Stomach (tissue), 9 donors: ENCODE data around the gene FAM131A. TPM values are rescaled to one million over a fixed set of nuclear protein-coding genes. Genes with fewer than 3 reads are reported as not detected.
A peak's percentile ranks its signal among the peaks of the same experiment; 100 is the strongest.

Experiments
- DNase-seq, 2 donors: peaks; one replicate each; pipeline versions ENCODE4 v3.0.0 to v3.0.0-alpha.2; 2013 to 2019
- H3K27ac ChIP-seq, 5 donors: fragments of 200-600 bp in 4 of 5; sonication (generic) in 4 of 5; one replicate each; pipeline ENCODE4 v1.5.1; 2013 to 2019; ENCODE audit warnings: mild to moderate bottlenecking in 1 of 5, moderate library complexity in 1 of 5
- H3K27me3 ChIP-seq, 3 donors: fragments of 200-600 bp; sonication (generic); one replicate each; pipeline ENCODE4 v1.5.1; 2017 to 2019; ENCODE audit warnings: mixed run types in 1 of 3
- H3K36me3 ChIP-seq, 4 donors: fragments of 200-600 bp; sonication (generic); 1 replicate in 3 of 4; 2 replicates in 1 of 4; pipeline ENCODE4 v1.5.1; 2016 to 2019
- H3K4me1 ChIP-seq, 4 donors: fragments of 200-600 bp; sonication (generic); one replicate each; pipeline ENCODE4 v1.5.1; 2016 to 2019
- H3K4me3 ChIP-seq, 4 donors: fragments of 200-600 bp; sonication (generic) in 3 of 4; one replicate each; pipeline ENCODE4 v1.5.1; 2016 to 2019; ENCODE audit warnings: mild to moderate bottlenecking in 1 of 4
- H3K9me3 ChIP-seq, 4 donors: fragments of 200-600 bp; sonication (generic); one replicate each; pipeline ENCODE4 v1.5.1; 2016 to 2019
- EP300 ChIP-seq: sonication (generic); formaldehyde crosslinking; IDR thresholded peaks from one replicate; pipeline ENCODE4 v1.6.1; 2017; ENCODE audit warnings: antibody characterized with exemption
- POLR2A ChIP-seq, 4 donors: fragments of 450-650 bp; IDR thresholded peaks; one replicate each; pipeline ENCODE4 v1.6.1; 2016; ENCODE audit warnings: antibody characterized with exemption in 4 of 4, control low read depth in 2 of 4, mild to moderate bottlenecking in 1 of 4, moderate library complexity in 1 of 4
- POLR2AphosphoS5 ChIP-seq, 3 donors: sonication (generic); formaldehyde crosslinking; IDR thresholded peaks; one replicate each; pipeline ENCODE4 v1.6.1; 2016; ENCODE audit warnings: antibody characterized with exemption in 3 of 3
- WGBS, 5 donors: extraction: QIAGEN DNeasy Blood & Tissue Kit in 3 of 5; methylation state at CpG; one replicate each; pipeline versions ENCODE4 v1.1.5 to v1.1.7; 2013 to 2018; 5-methylcytosine and 5-hydroxymethylcytosine counted together
- intact Hi-C: fragments of 100-400 bp; cut with DNase I; formaldehyde crosslinking; loops from one replicate; pipeline ENCODE4 v1.15.1; 2023; ENCODE audit warnings: low total_unique reads
- polyA plus RNA-seq, 3 donors: library from polyadenylated mRNA; stranded (reverse); fragments of 200-250 nt; gene quantifications; one replicate each; pipeline ENCODE4 v1.2.3, GENCODE V29; 2013
- total RNA-seq, 5 donors: library from RNA; depleted of rRNA; stranded (reverse); fragments of >200 nt; gene quantifications; one replicate each; pipeline versions ENCODE4 v1.1.0 to v1.2.3, GENCODE V29; 2014 to 2016
- TF ChIP-seq, protein P1 (sequence below), 7 experiments: fragments of 450-650 bp in 4 of 7; fragments of 200-600 bp in 3 of 7; sonication (generic) in 3 of 7; IDR thresholded peaks; one replicate each; pipeline ENCODE4 v1.5.1; 2016 to 2019; ENCODE audit warnings: antibody characterized with exemption in 7 of 7, control low read depth in 2 of 7, mild to moderate bottlenecking in 1 of 7
- donor health status: healthy with polysubstance abuse.
- donor health status: Bipolar disorder and iron deficiency.
- donor health status: healthy.

Gene FAM131A
- total and polyA plus RNA-seq, 8 donors = 1.8 to 73.2 (median 12.8) TPM

DNA sequence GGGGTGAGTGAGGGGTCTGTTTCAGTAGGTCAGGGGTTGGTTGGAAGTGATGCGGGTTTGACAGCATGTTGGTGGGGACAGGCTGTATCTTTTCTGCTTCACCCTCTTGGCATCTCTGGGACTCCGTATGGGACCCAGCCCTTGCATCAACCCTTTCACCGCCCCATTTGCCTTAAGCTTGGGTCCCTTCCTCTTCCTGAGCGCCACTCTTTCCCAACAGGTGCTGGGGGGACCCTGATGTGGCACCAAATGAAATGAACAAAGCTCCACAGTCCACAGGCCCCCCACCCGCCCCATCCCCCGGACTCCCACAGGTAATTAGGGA lies 21.9 kb upstream of the FAM131A start:
- H3K9me3 ChIP-seq = no peaks in the 10 kb centered on the region

DNA sequence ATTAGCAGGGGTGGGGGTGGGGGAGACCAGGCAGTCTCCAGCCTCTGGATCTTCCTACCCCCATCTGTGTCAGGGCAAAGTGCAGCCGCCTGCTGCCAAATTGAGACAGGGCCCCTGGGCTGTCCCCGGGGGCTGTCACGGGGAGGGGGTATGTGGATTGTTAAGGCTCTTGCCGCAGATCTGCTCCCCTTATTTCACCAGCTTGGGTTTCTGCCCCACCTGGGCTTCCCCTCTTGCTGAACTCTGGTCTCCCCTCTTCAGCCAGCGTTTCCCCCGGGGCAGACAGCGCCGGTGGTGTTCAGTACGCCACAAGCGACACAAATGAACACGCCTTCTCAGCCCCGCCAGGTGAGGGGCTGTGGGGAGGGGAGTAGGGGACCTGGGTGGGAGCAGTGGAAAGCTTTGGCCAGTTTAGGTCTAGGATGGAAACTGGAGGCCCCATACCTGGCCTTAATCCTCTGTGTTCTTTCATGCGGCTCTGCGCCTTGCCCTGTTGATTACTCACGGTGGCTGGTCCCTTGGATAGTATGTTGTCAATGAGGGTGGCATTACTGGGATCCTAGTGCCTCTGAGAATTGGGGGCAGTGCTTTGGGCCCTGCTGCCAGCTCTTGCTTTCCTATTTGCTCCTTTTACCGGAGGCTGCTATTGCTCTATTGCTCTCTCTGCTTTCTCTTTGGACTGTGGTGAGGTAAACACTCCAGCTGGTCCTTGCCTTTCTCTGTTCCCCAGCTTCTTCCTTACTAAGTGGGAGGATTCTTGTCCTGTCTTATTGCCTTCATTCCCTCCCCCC lies 21.3 kb upstream of the FAM131A start:
- Histone ChIP-seq H3K36me3 (peaks cover 13 to 51% (median 29%) of the 10 kb centered on the region in 4 donors), H3K4me1 (peaks cover 50 to 63% (median 56%) of the 10 kb centered on the region in 4 donors), H3K27me3 (no peaks in the 10 kb centered on the region), H3K4me3 (peak overlapping the region; percentile 61 to 79 (median 73)), H3K9me3 (no peaks in the 10 kb centered on the region), H3K27ac (peak overlapping the region; percentile 95 to 99 (median 98))
- TF ChIP-seq POLR2A (IDR thresholded peaks at IDR 0.05) = no peak
- TF ChIP-seq, protein P1, sequence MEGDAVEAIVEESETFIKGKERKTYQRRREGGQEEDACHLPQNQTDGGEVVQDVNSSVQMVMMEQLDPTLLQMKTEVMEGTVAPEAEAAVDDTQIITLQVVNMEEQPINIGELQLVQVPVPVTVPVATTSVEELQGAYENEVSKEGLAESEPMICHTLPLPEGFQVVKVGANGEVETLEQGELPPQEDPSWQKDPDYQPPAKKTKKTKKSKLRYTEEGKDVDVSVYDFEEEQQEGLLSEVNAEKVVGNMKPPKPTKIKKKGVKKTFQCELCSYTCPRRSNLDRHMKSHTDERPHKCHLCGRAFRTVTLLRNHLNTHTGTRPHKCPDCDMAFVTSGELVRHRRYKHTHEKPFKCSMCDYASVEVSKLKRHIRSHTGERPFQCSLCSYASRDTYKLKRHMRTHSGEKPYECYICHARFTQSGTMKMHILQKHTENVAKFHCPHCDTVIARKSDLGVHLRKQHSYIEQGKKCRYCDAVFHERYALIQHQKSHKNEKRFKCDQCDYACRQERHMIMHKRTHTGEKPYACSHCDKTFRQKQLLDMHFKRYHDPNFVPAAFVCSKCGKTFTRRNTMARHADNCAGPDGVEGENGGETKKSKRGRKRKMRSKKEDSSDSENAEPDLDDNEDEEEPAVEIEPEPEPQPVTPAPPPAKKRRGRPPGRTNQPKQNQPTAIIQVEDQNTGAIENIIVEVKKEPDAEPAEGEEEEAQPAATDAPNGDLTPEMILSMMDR (IDR thresholded peaks at IDR 0.05) = no peak
- no peak for TF ChIP-seq POLR2AphosphoS5 (IDR thresholded peaks at IDR 0.05)
- TF ChIP-seq EP300 = no peak
- intact Hi-C loops = no loop called here
- peak in 1 of 2 donors; percentile 29 for DNase-seq
- 9 to 20% (median 13%) methylated on average over 14 to 16 of the region's 16 CpGs for WGBS, 5 donors

More for the DNA sequence above, 21.9 kb upstream of the FAM131A start:
- Histone ChIP-seq H3K4me3 (peak overlapping the region; percentile 61 to 79 (median 73)), H3K4me1 (peaks cover 46 to 58% (median 52%) of the 10 kb centered on the region in 4 donors), H3K27ac (peak overlapping the region; percentile 95 to 99 (median 98)), H3K36me3 (peaks cover 8 to 46% (median 23%) of the 10 kb centered on the region in 4 donors), H3K27me3 (no peaks in the 10 kb centered on the region)
- no peak for TF ChIP-seq EP300
- TF ChIP-seq, protein P1 (IDR thresholded peaks at IDR 0.05) = no peak
- no peak for TF ChIP-seq POLR2A (IDR thresholded peaks at IDR 0.05)
- TF ChIP-seq POLR2AphosphoS5 (IDR thresholded peaks at IDR 0.05) = no peak
- WGBS, 5 donors = 1 to 6% (median 5%) methylated on average over 4 to 6 of the region's 6 CpGs
- no peak for DNase-seq
- intact Hi-C loops = no loop called here

DNA sequence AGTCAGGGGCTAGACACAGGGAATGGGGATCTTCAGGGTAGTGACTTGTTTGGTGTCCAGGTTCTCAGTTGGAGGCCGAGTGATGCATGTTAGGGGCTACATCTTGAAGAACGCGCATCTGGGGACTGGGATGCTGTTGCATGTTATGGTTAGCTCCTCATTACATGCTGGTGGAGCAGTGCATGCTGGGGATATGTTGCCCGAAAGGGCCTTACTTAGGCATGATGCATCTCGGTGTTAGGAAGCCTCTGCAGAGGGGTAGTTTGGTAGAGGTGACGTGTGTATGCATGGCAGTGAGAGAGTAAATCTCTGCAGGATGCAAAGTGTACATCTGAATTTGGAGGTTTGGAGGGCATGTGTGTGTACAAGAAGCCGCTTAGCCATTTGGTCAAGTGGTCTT lies 20.6 kb upstream of the FAM131A start:
- DNase-seq = no peak
- WGBS, 5 donors = 54 to 77% (median 62%) methylated on average over 7 of the region's 7 CpGs
- H3K27ac ChIP-seq = peak overlapping the region in 4 of 5 donors; percentile 95 to 99 (median 98)
- no peaks in the 10 kb centered on the region for H3K9me3 ChIP-seq
- intact Hi-C loops = no loop called here
- H3K27me3 ChIP-seq = no peaks in the 10 kb centered on the region
- H3K4me3 ChIP-seq = peak overlapping the region; percentile 61 to 79 (median 73)
- no peak for TF ChIP-seq POLR2A (IDR thresholded peaks at IDR 0.05)
- TF ChIP-seq, protein P1 (IDR thresholded peaks at IDR 0.05) = no peak
- no peak for TF ChIP-seq EP300
- TF ChIP-seq POLR2AphosphoS5 (IDR thresholded peaks at IDR 0.05) = no peak
- H3K36me3 ChIP-seq = peaks cover 21 to 58% (median 36%) of the 10 kb centered on the region in 4 donors
- H3K4me1 ChIP-seq = peaks cover 55 to 71% (median 62%) of the 10 kb centered on the region in 4 donors

- TF ChIP-seq EP300 (no peak), POLR2A (IDR thresholded peaks at IDR 0.05) (no peak), POLR2AphosphoS5 (IDR thresholded peaks at IDR 0.05) (no peak)
- TF ChIP-seq, protein P1 (IDR thresholded peaks at IDR 0.05) = no peak
- peaks cover 25 to 62% (median 40%) of the 10 kb centered on the region in 4 donors for H3K36me3 ChIP-seq
- H3K27ac ChIP-seq = peak overlapping the region in 4 of 5 donors; percentile 62 to 99 (median 94)
- no peak for DNase-seq
- intact Hi-C loops = no loop called here
- peak overlapping the region; percentile 61 to 79 (median 73) for H3K4me3 ChIP-seq
- no peaks in the 10 kb centered on the region for H3K9me3 ChIP-seq
- H3K27me3 ChIP-seq = no peaks in the 10 kb centered on the region
- peaks cover 57 to 75% (median 65%) of the 10 kb centered on the region in 4 donors for H3K4me1 ChIP-seq
- 31 to 56% (median 38%) methylated on average over 5 of the region's 5 CpGs for WGBS, 5 donors
Measured at GRCh38 chr3:184317201-184317600, 20.2 kb upstream of the FAM131A start.
